GM21717 (cell line): ENCODE data around the gene BANP.
"Not testable (repeated sequence)": the region's sequence is repeated elsewhere in the genome, so short reads cannot be mapped to it uniquely, and the experiment has no call there.

Source experiments
- ATAC-seq: cut with Tn5 transposase; IDR thresholded peaks from one replicate; pipeline ENCODE4 v1.9.1; 2021; ENCODE audit warnings: mild to moderate bottlenecking, moderate library complexity; ENCODE audit not compliant: unreplicated experiment

Gene BANP, protein sequence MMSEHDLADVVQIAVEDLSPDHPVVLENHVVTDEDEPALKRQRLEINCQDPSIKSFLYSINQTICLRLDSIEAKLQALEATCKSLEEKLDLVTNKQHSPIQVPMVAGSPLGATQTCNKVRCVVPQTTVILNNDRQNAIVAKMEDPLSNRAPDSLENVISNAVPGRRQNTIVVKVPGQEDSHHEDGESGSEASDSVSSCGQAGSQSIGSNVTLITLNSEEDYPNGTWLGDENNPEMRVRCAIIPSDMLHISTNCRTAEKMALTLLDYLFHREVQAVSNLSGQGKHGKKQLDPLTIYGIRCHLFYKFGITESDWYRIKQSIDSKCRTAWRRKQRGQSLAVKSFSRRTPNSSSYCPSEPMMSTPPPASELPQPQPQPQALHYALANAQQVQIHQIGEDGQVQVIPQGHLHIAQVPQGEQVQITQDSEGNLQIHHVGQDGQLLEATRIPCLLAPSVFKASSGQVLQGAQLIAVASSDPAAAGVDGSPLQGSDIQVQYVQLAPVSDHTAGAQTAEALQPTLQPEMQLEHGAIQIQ

DNA sequence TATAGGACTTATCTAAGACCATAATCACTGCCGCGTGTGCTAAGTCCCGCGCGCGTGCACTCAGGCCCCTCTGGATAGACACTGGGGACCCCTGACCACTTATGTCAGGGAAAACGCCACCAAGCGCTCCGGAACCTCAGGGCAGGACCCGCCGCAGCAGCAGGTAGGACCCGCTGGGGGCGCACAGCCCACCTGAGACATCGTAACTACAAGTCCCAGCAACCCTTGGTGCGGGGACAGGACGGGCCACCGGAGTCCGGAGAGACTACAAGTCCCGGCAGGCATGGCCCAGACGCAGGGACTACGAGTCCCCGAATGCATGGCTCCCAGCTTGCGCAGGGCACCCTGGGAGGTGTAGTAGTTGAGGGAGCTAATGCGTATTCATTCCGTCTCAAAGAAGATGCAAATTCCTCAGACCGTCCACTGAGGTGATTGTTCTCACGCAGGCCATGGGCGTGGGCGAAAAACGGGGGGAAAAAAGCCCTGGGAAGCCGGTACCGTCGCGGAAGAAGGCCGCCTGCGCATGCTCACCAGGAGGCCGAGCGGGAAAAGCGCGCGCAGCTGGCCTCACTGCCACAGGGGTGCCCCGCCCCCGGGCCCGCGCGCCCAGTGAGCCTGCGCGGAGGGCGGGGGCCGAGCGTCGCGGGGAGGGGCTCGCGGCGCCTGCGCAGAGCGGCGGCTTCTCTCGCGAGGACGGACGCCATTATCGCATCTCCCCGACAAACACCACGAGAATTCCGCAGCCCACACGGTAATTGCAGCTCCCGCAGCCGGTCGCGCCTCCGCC is at the start of gene BANP:
Gene BANP, plus strand, starts transcription at position 670 of the 787 bp plus-strand sequence. CDS start 23,682 bp downstream, outside the sequence.
- ATAC-seq, result peak; percentile 85

DNA sequence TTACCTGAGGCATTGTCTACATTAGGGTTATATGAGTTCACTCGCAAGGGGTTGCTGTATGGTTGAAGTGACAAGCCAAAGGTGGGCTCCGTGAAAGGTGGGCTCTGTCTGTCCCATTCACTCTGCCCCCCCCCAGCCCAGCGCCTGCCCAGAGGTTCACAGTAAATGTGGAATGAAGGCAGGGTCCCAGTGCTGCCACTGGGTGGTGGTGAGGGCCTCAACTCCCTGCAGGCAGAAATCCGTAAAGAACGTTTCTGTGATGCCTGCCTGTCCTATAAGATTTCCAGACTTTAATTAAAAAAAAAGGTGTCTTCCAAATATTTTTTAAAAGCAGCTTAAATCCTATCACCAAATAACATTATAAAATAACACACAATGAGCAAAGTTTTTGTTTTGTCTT is 46.3 kb upstream of the BANP start:
- ATAC-seq, result not testable (repeated sequence)

DNA sequence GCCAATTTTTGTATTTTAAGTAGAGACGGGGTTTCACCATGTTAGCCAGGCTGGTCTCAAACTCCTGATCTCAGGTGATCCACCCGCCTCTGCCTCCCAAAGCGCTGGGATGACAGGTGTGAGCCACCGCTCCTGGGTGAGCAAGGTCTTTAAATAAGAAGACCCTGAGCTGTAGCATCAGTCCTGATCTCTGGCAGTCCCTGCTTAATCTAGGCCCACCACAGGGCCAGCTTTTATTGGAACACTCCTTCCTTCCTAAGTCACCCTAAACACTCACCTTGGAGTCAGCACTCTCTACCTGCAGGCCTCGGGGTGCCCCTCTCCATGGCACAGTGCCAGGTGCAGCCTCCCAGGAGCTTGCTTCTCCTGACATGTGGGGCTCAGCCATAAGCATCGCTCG is 45.7 kb upstream of the BANP start:
- not testable (repeated sequence) for ATAC-seq

DNA sequence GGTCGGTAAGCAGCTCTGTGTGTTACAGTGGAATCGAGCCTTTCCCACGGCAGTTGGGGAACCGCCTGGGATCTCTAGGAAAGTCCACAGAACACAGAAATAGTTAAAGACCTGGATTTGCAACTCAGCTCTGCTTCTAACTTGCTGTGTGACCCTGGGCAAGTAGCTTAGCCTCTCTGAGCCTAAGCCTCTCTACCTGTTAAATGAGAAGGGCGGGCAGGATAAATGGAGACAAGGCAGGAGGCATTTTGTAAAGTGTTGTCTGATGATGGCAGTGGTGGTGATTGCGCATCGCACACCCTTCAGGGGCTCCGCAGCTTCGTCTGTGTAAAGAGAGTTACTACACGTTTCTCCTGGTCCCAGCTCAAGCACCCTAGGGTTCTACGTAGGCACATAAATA is 43.1 kb upstream of the BANP start:
- not testable (repeated sequence) for ATAC-seq

DNA sequence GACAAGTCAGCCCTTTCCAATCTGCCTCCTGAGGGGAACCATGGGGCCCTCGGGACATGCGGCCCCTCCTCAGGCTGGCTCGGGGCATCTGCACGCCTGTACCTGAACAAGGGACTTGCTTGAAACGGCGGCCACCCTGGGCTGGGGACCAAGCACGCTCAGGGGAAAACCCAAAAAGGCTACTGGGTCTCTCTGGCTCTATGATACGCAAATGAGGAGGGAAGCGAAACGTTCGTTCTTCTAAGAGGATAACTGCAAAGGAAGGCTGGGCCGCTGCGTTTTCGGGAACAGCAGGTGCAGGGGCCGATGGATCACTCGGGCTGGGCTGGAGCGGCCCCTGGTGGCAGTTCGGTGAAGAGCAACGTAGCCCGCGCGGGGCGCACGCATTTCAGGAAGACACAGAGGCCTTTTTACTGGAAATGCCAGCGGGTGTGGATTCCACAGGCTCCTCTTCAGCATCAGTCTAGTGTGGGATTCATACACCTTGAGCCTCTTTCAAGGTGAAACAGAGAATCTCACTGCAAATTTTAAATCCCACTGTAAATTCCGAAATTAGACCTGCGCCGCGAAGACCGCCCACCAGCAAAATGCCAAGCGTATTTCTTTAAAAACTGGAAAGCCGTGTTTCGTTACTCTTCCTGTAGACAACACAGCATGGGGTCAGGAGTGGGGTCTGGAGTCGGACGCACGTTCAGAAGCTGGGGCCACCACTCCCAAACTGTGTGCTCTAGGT is 41.9 kb upstream of the BANP start:
- ATAC-seq, result peak; percentile 87

DNA sequence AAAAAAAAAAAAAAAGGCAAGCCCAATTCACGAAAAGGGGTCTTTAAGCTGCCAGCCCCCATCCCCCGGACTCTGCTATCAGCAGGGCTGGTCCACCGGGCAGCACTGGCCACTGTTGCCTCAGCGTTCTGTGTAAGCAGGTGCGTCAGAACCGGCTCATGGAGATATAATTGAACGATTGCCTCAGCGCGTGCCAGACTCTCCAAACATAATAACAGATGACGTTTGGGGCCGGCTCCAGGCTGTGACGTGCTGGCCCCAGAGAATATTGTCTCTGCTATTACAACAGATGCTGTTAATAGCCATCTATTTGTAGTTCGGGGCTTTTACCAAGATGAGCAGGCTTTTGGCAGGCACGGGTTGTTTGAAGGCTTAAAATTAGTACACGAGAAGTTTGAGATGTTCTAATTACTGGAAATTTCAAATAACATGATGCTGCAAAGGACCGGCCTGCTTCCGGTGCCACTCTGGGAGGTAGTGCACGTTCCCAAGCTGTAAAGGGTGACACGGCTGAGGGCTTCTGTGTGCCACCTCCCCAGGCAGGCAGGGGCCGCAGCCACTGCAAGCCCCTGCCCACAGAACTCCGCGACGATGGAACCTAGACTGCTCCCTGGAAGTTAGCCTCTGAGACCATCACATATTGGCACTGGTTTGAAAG is 40.0 kb upstream of the BANP start:
- ATAC-seq, result not testable (repeated sequence)

DNA sequence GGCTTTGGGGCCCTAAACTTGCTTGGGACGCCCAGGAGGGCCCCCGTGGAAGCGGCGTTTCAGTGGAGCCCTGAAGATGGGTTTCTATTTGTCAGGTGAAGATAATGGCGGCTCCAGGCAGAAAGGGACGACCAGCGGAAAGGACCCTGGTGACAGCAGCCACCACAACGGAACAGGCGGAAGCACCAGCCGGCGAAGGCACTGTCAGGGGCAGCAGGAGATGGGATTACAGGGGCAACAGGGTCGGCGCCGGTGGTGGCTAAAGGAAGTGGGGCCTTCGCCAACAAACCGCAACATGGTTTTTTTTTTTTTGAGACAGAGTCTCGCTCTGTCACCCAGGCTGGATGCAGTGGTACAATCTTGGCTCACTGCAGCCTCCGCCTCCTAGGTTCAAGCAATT is 38.5 kb upstream of the BANP start:
- not testable (repeated sequence) for ATAC-seq

DNA sequence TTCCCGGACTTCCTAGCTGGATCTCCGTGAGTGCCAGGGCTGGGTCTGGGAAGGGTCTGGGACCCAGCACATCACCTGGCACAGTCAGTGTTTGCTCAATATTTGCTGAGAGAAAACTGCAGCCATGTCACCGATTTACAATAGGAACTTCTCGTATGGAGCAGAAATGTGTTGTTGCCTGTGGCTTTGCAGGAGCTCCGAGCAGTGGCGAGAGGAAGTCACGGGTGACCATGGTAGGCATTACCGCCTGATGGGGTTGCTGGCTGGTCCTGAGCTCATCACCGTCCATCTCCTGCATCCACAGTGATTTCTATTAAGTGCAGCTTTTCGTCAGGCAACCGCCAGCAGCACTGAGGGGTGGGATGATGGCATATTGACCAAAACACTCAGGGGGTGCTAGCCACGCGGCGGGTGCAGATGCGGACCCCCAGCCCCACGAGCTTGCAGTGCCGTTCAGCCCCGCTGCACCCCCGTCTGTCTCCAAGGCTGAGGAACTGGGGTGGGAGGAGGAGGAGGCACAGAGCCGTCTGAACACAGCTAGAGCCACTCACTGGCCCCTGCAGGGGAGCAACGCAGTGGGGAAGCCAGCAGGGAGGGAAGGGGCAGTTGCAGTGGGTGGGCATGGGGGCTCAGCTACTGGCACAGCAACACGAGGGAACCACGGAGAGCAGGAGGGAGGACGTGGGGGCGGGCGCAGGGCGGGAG is 37.1 kb upstream of the BANP start:
- ATAC-seq, result not testable (repeated sequence)

DNA sequence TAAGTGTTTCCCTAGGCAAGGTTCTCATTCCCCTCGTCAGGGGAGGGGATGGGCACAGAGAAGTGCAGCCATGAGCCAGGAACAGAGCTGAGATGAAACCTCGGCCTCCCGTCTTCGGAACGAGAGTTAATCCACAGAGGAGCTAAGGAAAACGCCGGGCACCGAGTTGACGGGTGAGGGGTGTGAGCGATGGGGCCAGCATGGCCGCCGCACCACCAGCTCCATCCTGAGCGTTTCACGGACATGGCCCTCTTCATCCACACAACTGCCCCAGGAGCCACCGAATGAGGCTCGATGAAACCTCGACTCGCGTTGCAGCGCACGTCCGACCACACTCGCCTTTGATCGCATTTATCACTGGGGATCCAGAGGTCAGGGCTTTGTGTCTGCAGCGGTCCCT is 36.4 kb upstream of the BANP start:
- ATAC-seq, result no peak

DNA sequence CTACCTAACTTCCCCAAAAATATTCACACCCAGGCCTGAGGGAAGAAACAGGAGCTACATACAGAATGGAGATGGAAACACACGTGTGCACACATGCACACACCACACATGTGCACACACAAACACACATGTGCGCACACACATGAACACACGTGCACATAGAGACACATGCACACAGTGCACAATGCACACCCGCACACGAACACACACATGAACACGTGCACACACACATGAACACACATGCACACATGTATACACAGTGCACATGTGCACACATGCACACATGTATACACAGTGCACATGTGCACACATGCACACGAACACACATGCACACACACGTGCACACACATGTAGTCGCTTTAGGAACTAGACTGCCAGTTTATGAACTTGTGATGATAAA is 33.7 kb upstream of the BANP start:
- ATAC-seq, result no peak

DNA sequence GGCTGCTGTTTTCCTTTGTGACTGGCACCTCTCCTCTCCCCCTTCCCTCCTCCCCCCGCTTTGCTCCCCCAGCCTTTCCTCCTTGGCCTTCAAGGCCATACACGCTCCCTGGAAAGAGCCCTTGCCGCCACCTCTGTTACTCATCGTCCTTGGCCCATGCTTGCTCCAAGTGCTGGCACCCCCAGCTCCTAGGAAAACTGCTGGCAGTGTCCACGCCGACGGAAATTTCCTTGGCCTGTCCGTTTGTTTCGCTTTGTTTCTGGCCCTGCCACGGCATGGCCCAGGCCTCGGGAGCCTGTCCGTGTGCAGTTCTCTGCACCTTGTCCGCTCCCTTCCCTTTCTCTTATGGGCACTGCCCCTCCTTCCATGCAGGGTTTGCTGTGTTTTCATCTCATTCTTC is 32.9 kb upstream of the BANP start:
- ATAC-seq, result no peak

DNA sequence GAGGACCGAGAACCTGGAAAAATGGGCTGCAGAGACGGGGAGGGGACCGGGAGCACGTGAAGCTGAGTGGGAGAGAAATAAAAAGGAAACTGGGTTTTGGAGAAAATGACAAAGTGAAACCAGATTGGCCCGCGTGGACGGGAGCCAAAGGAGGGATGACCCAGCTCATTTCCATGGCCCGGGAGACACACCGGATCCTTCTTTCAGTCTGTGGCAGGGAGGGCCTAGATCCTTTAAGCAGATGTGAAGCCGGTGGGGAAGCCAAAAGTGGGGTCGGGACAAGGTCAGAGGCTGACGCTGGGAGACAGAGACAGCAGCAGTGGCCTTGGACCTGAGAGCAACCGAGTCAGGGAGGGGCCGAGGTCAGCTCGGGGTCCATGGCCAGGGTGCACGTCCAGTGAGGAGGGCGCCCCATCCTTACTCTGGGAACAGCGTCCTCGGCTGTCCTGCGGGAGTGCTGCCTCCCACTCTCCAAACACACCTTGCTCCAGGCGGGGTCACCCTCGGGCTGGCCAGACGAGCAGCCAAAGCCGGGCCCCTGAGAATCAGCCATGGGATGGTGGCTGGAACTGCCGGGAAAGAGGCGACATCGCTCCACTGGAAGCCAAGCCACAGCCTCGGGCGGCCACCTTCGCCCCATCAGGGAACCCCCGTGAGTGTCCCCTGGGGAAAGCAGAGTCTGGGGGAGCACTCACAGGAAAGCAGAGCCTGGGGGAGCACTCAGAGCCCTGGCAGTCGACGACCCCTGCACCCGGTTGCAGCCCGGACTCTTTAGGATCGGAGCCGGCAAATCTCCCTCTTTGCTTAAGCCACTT is 32.2 kb upstream of the BANP start:
- ATAC-seq, result no peak

DNA sequence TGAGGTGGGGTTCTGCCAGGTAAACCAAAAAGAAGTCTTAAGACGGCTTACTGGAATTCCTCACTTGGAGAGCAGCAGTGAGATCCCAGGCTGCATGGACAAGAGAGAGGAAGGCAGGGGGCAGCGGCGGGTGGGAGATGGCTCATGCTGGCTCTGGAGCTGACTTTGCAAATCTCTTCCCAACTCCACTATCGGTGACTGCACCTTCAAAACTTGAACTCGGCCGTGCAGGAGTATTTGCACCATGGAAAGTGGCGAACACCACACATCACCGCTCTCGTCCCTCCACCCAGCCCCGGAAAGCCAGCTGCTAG is 31.6 kb upstream of the BANP start:
- ATAC-seq, result no peak

DNA sequence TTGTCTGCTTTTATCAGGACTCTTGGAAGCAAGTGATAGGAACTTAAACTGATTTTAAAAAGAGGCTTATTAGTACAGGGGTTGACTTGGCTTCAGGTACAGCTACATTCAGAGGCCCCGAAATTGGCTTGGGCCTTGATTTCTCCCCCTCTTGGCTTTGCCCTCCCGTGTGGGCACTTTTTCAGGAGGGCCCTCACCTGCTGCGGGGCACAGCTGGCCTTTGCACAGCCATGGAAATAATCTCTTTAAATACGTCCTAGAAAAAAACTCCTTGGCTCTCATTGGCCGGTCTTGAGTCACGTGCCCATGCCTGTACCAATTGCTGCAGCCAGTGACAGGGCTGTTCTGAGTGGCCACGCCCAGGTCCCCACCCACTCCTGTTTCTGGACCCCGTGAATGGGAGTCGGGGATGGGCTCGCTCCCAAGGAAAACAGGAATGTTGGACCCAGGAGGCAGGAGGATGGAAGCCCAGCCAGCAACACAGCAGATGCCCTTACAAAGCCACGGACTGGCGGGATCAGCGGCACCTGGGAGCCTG is 29.9 kb upstream of the BANP start:
- no peak for ATAC-seq

DNA sequence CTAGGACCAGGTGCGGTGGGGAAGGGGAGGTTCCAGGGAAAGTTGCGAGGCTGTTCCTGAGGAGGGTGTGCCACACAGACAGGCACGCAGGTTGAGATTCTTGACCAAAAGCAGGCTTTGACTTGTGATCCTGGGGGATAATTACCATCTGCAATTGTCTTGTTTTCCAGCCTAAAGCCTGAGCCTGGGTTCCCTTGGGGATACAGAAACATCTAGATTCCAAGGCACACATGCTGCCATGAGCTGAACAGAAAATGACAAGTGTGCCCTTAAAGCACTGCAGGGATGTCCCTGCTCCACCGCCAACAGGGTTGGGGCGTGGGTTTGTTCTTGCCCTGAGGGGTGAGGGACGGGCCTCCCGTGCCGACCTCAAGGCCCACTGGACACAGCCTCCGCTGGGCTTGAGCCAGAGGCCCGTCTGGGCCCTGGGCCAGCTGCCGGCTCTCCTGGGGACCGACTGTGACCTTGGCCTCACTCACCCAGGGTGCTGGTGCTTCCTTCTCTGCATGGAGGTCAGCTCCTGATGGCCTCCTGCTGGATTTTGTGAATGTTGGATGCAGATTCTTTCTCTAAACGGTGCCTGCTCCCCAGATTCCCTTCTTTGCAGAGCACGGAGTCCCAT is 28.9 kb upstream of the BANP start:
- no peak for ATAC-seq

DNA sequence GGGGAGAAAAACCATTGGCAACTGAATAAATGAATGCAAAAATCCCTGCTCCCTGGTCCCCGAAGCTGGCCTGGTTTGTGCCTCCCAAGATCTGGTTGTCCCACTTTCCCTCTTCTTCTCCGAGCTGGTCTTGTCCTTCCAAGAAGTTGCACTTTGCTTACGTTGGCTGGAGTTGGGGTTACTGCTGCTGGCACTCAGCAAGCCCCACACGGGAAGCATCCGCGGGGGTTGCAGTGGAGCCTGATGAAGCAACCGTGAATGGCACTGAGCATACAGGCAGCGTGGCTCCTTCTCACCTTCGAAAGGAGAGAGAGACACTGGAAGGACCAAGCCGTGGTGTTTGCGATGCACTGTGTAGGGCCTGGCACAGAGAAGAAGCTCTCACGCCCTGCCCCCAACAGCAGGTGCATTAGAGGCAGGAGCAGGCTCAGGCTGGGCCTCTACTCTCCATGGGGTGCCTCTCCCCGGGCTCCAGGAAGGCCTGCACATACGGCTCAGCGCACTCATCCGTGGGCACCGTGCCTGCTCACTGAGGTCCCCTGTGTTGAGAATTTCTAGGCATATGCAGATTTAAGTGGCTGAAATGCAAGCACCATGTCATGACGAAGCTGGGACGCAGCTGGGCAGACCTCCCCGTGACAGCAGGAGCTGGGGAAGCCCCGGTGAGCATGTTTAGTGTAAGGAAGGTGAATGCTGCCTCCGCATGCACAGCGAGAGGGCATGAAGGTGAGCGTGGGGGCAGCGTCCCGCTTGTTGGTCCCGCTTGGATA is 27.0 kb upstream of the BANP start:
- ATAC-seq, result peak; percentile 72

DNA sequence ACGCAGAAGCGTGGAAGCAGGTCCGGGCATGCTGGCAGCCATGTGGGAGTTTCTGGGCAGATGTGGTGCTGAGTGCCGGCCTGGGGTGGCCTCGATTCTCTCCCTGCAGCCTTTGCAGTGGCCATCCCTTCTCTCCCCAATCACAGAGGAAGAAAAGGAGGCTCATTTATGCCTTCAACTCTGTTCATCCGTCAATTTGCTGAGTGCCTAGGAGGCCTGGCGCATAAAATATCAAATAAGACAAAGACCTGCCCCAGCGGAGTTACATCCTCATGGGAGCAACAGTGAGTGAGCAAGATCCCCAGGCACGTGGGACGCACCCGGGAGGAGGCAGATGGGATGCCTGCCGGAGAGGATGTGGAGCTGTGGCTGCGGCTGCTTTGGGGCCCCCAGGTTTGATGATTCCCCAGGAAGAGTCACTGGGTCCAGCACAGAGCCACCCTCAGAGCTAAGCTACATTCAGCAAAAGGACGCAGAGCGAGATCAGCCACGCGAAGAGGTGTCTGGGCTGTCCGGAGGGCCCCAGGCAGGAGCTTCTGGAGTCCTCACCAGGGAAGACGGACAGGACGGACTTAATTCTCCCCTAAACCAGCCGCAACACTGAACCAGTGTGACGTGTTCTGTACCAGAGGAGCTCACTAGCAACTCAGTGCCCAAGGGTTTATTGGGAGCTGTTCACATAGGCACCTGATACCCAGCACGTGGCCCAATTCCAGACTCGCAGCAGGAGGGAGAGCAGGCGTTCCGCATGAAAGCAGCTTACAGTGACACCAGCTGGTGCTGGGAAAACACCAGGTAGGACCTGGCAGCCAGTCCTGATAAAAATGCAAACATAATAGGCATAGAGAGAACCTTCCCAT is 26.2 kb upstream of the BANP start:
- ATAC-seq, result no peak
